Peyer's patch (tissue), 4 donors: ENCODE results near the gene RNU1-1. TPM values are rescaled to one million over a fixed set of nuclear protein-coding genes. Genes with fewer than 3 reads are reported as not detected.
"Not testable (repeated sequence)": the region's sequence is repeated elsewhere in the genome, so short reads cannot be mapped to it uniquely, and the experiment has no call there.

Experiments used
- DNase-seq, 3 donors: peaks; one replicate each; pipeline ENCODE4 v3.0.0-alpha.2; 2017 to 2019
- H3K27ac ChIP-seq, 4 donors: fragments of 200-600 bp; sonication (generic); one replicate each; pipeline ENCODE4 v1.5.1; 2016 to 2019
- H3K27me3 ChIP-seq, 2 donors: fragments of 200-600 bp; sonication (generic); one replicate each; pipeline ENCODE4 v1.5.1; 2019
- H3K36me3 ChIP-seq, 3 donors: fragments of 200-600 bp; sonication (generic); one replicate each; pipeline ENCODE4 v1.5.1; 2016 to 2019
- H3K4me1 ChIP-seq, 4 donors: fragments of 200-600 bp; sonication (generic); one replicate each; pipeline ENCODE4 v1.5.1; 2016 to 2019
- H3K4me3 ChIP-seq, 4 donors: fragments of 200-600 bp; sonication (generic); 1 replicate in 3 of 4; 2 replicates in 1 of 4; pipeline ENCODE4 v1.5.1; 2016 to 2019; ENCODE audit warnings: mild to moderate bottlenecking in 1 of 4
- H3K9me3 ChIP-seq, 4 donors: fragments of 200-600 bp; sonication (generic); one replicate each; pipeline ENCODE4 v1.5.1; 2016 to 2019; ENCODE audit warnings: mild to moderate bottlenecking in 1 of 4
- CTCF ChIP-seq, 6 experiments: fragments of 450-650 bp in 4 of 6; fragments of 200-600 bp in 2 of 6; sonication (generic) in 1 of 6; IDR thresholded peaks; one replicate each; pipeline ENCODE4 v1.5.1; 2017 to 2019; ENCODE audit warnings: antibody characterized with exemption in 6 of 6, mild to moderate bottlenecking in 3 of 6, moderate library complexity in 1 of 6
- POLR2A ChIP-seq, 2 donors: fragments of 450-650 bp; IDR thresholded peaks; one replicate each; pipeline ENCODE4 v1.5.1; 2017; ENCODE audit warnings: antibody characterized with exemption in 2 of 2, mild to moderate bottlenecking in 2 of 2, moderate library complexity in 2 of 2
- total RNA-seq, 4 donors: library from RNA; depleted of rRNA; stranded (reverse); fragments of >200 nt; gene quantifications; one replicate each; pipeline ENCODE4 v1.1.0, GENCODE V29; 2016

Gene RNU1-1
- total RNA-seq, 4 donors from 2014 or later: under 0.01 TPM

- DNase-seq: peak in 2 of 3 donors; percentile 28 to 63
- not testable (repeated sequence) for H3K27me3 ChIP-seq, H3K9me3 ChIP-seq, H3K4me1 ChIP-seq, H3K36me3 ChIP-seq
- Histone ChIP-seq H3K4me3 (peak overlapping the region in 3 of 4 donors; percentile 20 to 41 (median 29)), H3K27ac (peak overlapping the region in 3 of 4 donors; percentile 63 to 91 (median 86))
- TF ChIP-seq POLR2A (IDR thresholded peaks at IDR 0.05): peak; percentile 25 to 46
These were observed 526 bp downstream of the RNU1-1 start for GRCh38 chr1:16513412-16514106.

GRCh38 chr1:16512624-16513411 lies 1.3 kb downstream of the RNU1-1 start:
- not testable (repeated sequence) for H3K27me3 ChIP-seq, H3K9me3 ChIP-seq, H3K4me1 ChIP-seq, H3K4me3 ChIP-seq, H3K36me3 ChIP-seq
- peak overlapping the region in 2 of 4 donors; percentile 86 to 91 for H3K27ac ChIP-seq
- DNase-seq: peak in 1 of 3 donors; percentile 61

GRCh38 chr1:16511926-16512325 lies 2.2 kb downstream of the RNU1-1 start:
- H3K36me3 ChIP-seq, H3K4me1 ChIP-seq, H3K4me3 ChIP-seq, H3K27me3 ChIP-seq, DNase-seq, H3K9me3 ChIP-seq, H3K27ac ChIP-seq: not testable (repeated sequence)

GRCh38 chr1:16508861-16509445 lies 5.1 kb downstream of the RNU1-1 start:
- not testable (repeated sequence) for H3K27me3 ChIP-seq, H3K9me3 ChIP-seq, H3K4me1 ChIP-seq, H3K36me3 ChIP-seq, H3K4me3 ChIP-seq, H3K27ac ChIP-seq
- DNase-seq: peak in 1 of 3 donors; percentile 62

GRCh38 chr1:16506364-16507136 lies 7.5 kb downstream of the RNU1-1 start:
- not testable (repeated sequence) for H3K27me3 ChIP-seq, H3K36me3 ChIP-seq, DNase-seq, H3K4me3 ChIP-seq, H3K27ac ChIP-seq, H3K4me1 ChIP-seq, H3K9me3 ChIP-seq

GRCh38 chr1:16505870-16506269 lies 8.2 kb downstream of the RNU1-1 start:
- H3K27ac ChIP-seq, H3K4me3 ChIP-seq, H3K4me1 ChIP-seq, H3K27me3 ChIP-seq, H3K36me3 ChIP-seq, DNase-seq, H3K9me3 ChIP-seq: not testable (repeated sequence)

GRCh38 chr1:16503494-16503893 lies 10.6 kb downstream of the RNU1-1 start:
- no peaks in the 10 kb centered on the region for H3K27me3 ChIP-seq
- DNase-seq: no peak
- peaks cover 0 to 10% (median 2%) of the 10 kb centered on the region in 4 donors for H3K4me1 ChIP-seq
- H3K27ac ChIP-seq: no peak overlapping the region
- no peak overlapping the region for H3K4me3 ChIP-seq
- H3K9me3 ChIP-seq: no peaks in the 10 kb centered on the region
- no peaks in the 10 kb centered on the region for H3K36me3 ChIP-seq
- TF ChIP-seq CTCF (IDR thresholded peaks at IDR 0.05) (no peak), POLR2A (IDR thresholded peaks at IDR 0.05) (no peak)

- not testable (repeated sequence) for H3K27me3 ChIP-seq, H3K27ac ChIP-seq, H3K9me3 ChIP-seq, H3K36me3 ChIP-seq, DNase-seq, H3K4me3 ChIP-seq
- peaks cover 0 to 10% (median 5%) of the 10 kb centered on the region in 4 donors for H3K4me1 ChIP-seq
These were observed 12.6 kb downstream of the RNU1-1 start for GRCh38 chr1:16501446-16501845.

GRCh38 chr1:16500975-16501374 lies 13.1 kb downstream of the RNU1-1 start:
- peaks cover 0 to 10% (median 5%) of the 10 kb centered on the region in 4 donors for H3K4me1 ChIP-seq
- H3K36me3 ChIP-seq, H3K27me3 ChIP-seq, H3K4me3 ChIP-seq, H3K27ac ChIP-seq, DNase-seq, H3K9me3 ChIP-seq: not testable (repeated sequence)

- not testable (repeated sequence) for H3K9me3 ChIP-seq, H3K27ac ChIP-seq, H3K36me3 ChIP-seq, H3K4me3 ChIP-seq, DNase-seq, H3K27me3 ChIP-seq
- peaks cover 0 to 10% (median 5%) of the 10 kb centered on the region in 4 donors for H3K4me1 ChIP-seq
These were observed 13.6 kb downstream of the RNU1-1 start for GRCh38 chr1:16500466-16500865.
